Keratinocyte (primary cell): ENCODE data around the gene JTB. TPM values are rescaled to one million over a fixed set of nuclear protein-coding genes. Genes with fewer than 3 reads are reported as not detected.

Experiments
- DNase-seq: peaks from one replicate; pipeline ENCODE4 v3.0.0-alpha.2; 2011; ENCODE audit warnings: low read depth, missing footprints, low spot score
- FAIRE-seq: peaks from 2 replicates; lab custom pipeline; 2011; peaks lifted over from hg19 to GRCh38; lab: Jason Lieb, UNC
- H2AFZ ChIP-seq: 2 replicates; pipeline ENCODE4 v1.6.0; 2012; ENCODE audit warnings: low read length, control low read depth, inconsistent platforms; ENCODE audit not compliant: control insufficient read depth
- H3K27ac ChIP-seq: 2 replicates; pipeline ENCODE4 v1.5.1; 2011; ENCODE audit warnings: low read length; ENCODE audit not compliant: control insufficient read depth, insufficient read depth
- H3K27me3 ChIP-seq: 3 replicates; pipeline ENCODE4 v1.6.0; 2011; ENCODE audit warnings: low read length; ENCODE audit not compliant: control insufficient read depth, insufficient read depth; ENCODE audit errors: extremely low read depth
- H3K36me3 ChIP-seq, 2 experiments: 2 replicates in 1 of 2; 3 replicates in 1 of 2; pipeline ENCODE4 v1.5.1; 2011; ENCODE audit warnings: low read length in 2 of 2, mild to moderate bottlenecking in 1 of 2; ENCODE audit not compliant: control insufficient read depth in 2 of 2, insufficient read depth in 2 of 2; ENCODE audit errors: extremely low read depth in 1 of 2
- H3K4me1 ChIP-seq: 3 replicates; pipeline ENCODE4 v1.5.1; 2011; ENCODE audit warnings: low read length; ENCODE audit not compliant: control insufficient read depth, insufficient read depth; ENCODE audit errors: extremely low read depth
- H3K4me2 ChIP-seq: 3 replicates; pipeline ENCODE4 v1.6.0; 2011; ENCODE audit warnings: low read depth, low read length; ENCODE audit not compliant: control insufficient read depth, insufficient read depth; ENCODE audit errors: extremely low read depth
- H3K4me3 ChIP-seq, 3 experiments: fragments of 200-600 bp in 1 of 3; sonication (generic) in 1 of 3; 2 replicates in 2 of 3; 3 replicates in 1 of 3; pipeline ENCODE4 v1.5.1; 2011 to 2016; ENCODE audit warnings: low read length in 3 of 3, mild to moderate bottlenecking in 3 of 3, control low read depth in 2 of 3, inconsistent platforms in 1 of 3, low read depth in 1 of 3, mixed read lengths in 1 of 3, mixed run types in 1 of 3, moderate library complexity in 1 of 3; ENCODE audit not compliant: control insufficient read depth in 2 of 3, insufficient read depth in 2 of 3; ENCODE audit errors: extremely low read depth in 1 of 3
- H3K79me2 ChIP-seq: 2 replicates; pipeline ENCODE4 v1.6.0; 2012; ENCODE audit warnings: low read length; ENCODE audit not compliant: control insufficient read depth, insufficient read depth
- H3K9ac ChIP-seq: 3 replicates; pipeline ENCODE4 v1.6.0; 2011; ENCODE audit warnings: low read length; ENCODE audit not compliant: control insufficient read depth, insufficient read depth; ENCODE audit errors: extremely low read depth
- H3K9me1 ChIP-seq: 3 replicates; pipeline ENCODE4 v1.6.0; 2011; ENCODE audit warnings: low read length; ENCODE audit not compliant: control insufficient read depth, insufficient read depth; ENCODE audit errors: extremely low read depth
- H3K9me3 ChIP-seq: 2 replicates; pipeline ENCODE4 v1.5.1; 2012; ENCODE audit warnings: low read depth, low read length; ENCODE audit not compliant: control insufficient read depth
- H4K20me1 ChIP-seq: 3 replicates; pipeline ENCODE4 v1.6.0; 2011; ENCODE audit warnings: low read length; ENCODE audit not compliant: control insufficient read depth, insufficient read depth; ENCODE audit errors: extremely low read depth
- CTCF ChIP-seq, 3 experiments: IDR thresholded peaks in 1 of 3; conservative IDR thresholded peaks in 1 of 3; optimal IDR thresholded peaks in 1 of 3; 2 replicates in 2 of 3; 3 replicates in 1 of 3; pipeline versions ENCODE3 to v1.5.1; 2011; ENCODE audit warnings: low read length in 3 of 3, mild to moderate bottlenecking in 3 of 3, moderate library complexity in 2 of 3, control low read depth in 1 of 3, inconsistent platforms in 1 of 3; ENCODE audit not compliant: insufficient read depth in 2 of 3; ENCODE audit errors: extremely low read depth in 1 of 3
- EZH2 ChIP-seq: IDR thresholded peaks from one replicate; pipeline ENCODE4 v1.6.1; 2012; ENCODE audit warnings: inconsistent platforms, mild to moderate bottlenecking, low read length, moderate library complexity
- dilution Hi-C: fragments of 300-500 bp; cut with MboI; formaldehyde crosslinking; loops from one replicate; pipeline ENCODE4 v1.7.0; 2020; ENCODE audit warnings: low sequenced_read_pairs; ENCODE audit not compliant: extremely low pct_ligation_motif_present
- polyA minus RNA-seq, 3 experiments: library from RNA; depleted of rRNA, polyadenylated mRNA; stranded (reverse); fragments of >200 nt; gene quantifications; 1 replicate in 1 of 3; 2 replicates in 1 of 3; 3 replicates in 1 of 3; pipeline ENCODE4 v1.2.3, GENCODE V29; 2011
- polyA plus RNA-seq, 5 experiments: library from polyadenylated mRNA; depleted of rRNA in 3 of 5; stranded (reverse) in 3 of 5; stranded (forward) in 1 of 5; unstranded in 1 of 5; fragments of >200 nt; gene quantifications; 1 replicate in 1 of 5; 2 replicates in 3 of 5; 3 replicates in 1 of 5; pipeline versions ENCODE4 v1.2.1 to v1.2.3, GENCODE V29; 2011 to 2012; ENCODE audit warnings: missing spikeins in 2 of 5, low read depth in 1 of 5, low replicate concordance in 1 of 5

The JTB gene
- 71.7 to 86.8 TPM (median 83.4 TPM) in 3 replicates for polyA plus RNA-seq
- polyA plus RNA-seq (2011; ENCODE audit: low read depth): 52.8 TPM
- polyA plus RNA-seq (2011; cell fraction: cytosol; rRNA removed): 98.1 and 102 TPM in 2 replicates
- 35.9 and 40.4 TPM in 2 replicates for polyA plus RNA-seq (2011; cell fraction: nucleus; rRNA removed)
- 65.4 and 103 TPM in 2 replicates for polyA plus RNA-seq (2012; ENCODE audit: low replicate concordance)
- polyA minus RNA-seq: 20.1 to 29.2 TPM (median 27.0 TPM) in 3 replicates
- 36.1 TPM for polyA minus RNA-seq (2011; cell fraction: cytosol; rRNA and poly(A)+ RNA removed)
- polyA minus RNA-seq (2011; cell fraction: nucleus; rRNA and poly(A)+ RNA removed): 8.3 and 8.6 TPM in 2 replicates

- Histone ChIP-seq H2AFZ (peak within 1 kb of the TSS; percentile 100), H3K9me3 (no peaks in the 10 kb centered on the region), H3K9ac (peak within 1 kb of the TSS; percentile 91), H3K27ac (peak within 1 kb of the TSS; percentile 76), H3K9me1 (no peaks in the 10 kb centered on the region), H4K20me1 (no peaks in the 10 kb centered on the region), H3K79me2 (peaks cover 16% of the 10 kb centered on the region), H3K36me3 (peaks cover 10 to 23% of the 10 kb centered on the region in 2 experiments), H3K4me2 (peak within 1 kb of the TSS; percentile 98), H3K27me3 (no peaks in the 10 kb centered on the region), H3K4me1 (peaks cover 13% of the 10 kb centered on the region), H3K4me3 (peak within 1 kb of the TSS; percentile 91 to 98 (median 95))
- dilution Hi-C loops: no loop called here
- no peak for TF ChIP-seq CTCF (optimal IDR thresholded peaks at IDR 0.05 in 1 of 3, IDR thresholded peaks at IDR 0.05 in 1 of 3, conservative IDR thresholded peaks at IDR 0.05 in 1 of 3; ENCODE audit: extremely low read depth in 1 of 3, insufficient read depth in 2 of 3, low read length in 3 of 3)
- FAIRE-seq: no peak
- DNase-seq: no peak
Observed at GRCh38 chr1:153977250-153978240, at the start of gene JTB. Gene JTB (minus strand): TSS chr1:153977674. CDS start chr1:153977252, 422 bp downstream.

- Histone ChIP-seq H4K20me1 (no peaks in the 10 kb centered on the region), H3K9me1 (no peaks in the 10 kb centered on the region), H3K79me2 (no peaks in the 10 kb centered on the region), H3K4me2 (no peak overlapping the region), H3K27ac (no peak overlapping the region), H3K27me3 (no peaks in the 10 kb centered on the region), H2AFZ (no peak overlapping the region), H3K36me3 (no peaks in the 10 kb centered on the region), H3K9me3 (no peaks in the 10 kb centered on the region), H3K4me3 (no peak overlapping the region), H3K4me1 (no peaks in the 10 kb centered on the region), H3K9ac (no peak overlapping the region)
- TF ChIP-seq EZH2 (no peak), CTCF (optimal IDR thresholded peaks at IDR 0.05 in 1 of 3, IDR thresholded peaks at IDR 0.05 in 1 of 3, conservative IDR thresholded peaks at IDR 0.05 in 1 of 3; ENCODE audit: extremely low read depth in 1 of 3, insufficient read depth in 2 of 3, low read length in 3 of 3) (no peak)
- DNase-seq (no peak), FAIRE-seq (no peak)
- dilution Hi-C loops: no loop called here
Observed at GRCh38 chr1:154019940-154020339, 42.5 kb upstream of the JTB start.
